NCI-H2227 (cell line): Measurements from ENCODE around the gene LDLRAD3.
A peak's percentile ranks its signal among the peaks of the same experiment; 100 is the strongest.

Experiments used
- DNase-seq: peaks from one replicate; lab custom pipeline; 2025; ENCODE audit not compliant: unreplicated experiment; lab: John Stamatoyannopoulos, UW

LDLRAD3 gene

GRCh38 chr11:36122671-36123070 lies 178.8 kb downstream of the LDLRAD3 start:
- no peak for DNase-seq

GRCh38 chr11:36123336-36124101 lies 179.7 kb downstream of the LDLRAD3 start:
- DNase-seq = peak; percentile 5

GRCh38 chr11:36126678-36127077 lies 182.8 kb downstream of the LDLRAD3 start:
- DNase-seq = no peak

GRCh38 chr11:36127550-36127949 lies 183.7 kb downstream of the LDLRAD3 start:
- no peak for DNase-seq

GRCh38 chr11:36129955-36130354 lies 186.1 kb downstream of the LDLRAD3 start:
- no peak for DNase-seq

- DNase-seq = no peak
These were observed 186.5 kb downstream of the LDLRAD3 start for GRCh38 chr11:36130401-36130800.

GRCh38 chr11:36131721-36132397 lies 188.0 kb downstream of the LDLRAD3 start:
- peak; percentile 73 for DNase-seq

- DNase-seq = no peak
These were observed 189.1 kb downstream of the LDLRAD3 start for GRCh38 chr11:36132940-36133339.

GRCh38 chr11:36135076-36135475 lies 191.2 kb downstream of the LDLRAD3 start:
- no peak for DNase-seq

GRCh38 chr11:36139767-36140166 lies 195.9 kb downstream of the LDLRAD3 start:
- no peak for DNase-seq

- DNase-seq = peak; percentile 17
These were observed 197.5 kb downstream of the LDLRAD3 start for GRCh38 chr11:36141196-36141953.

- no peak for DNase-seq
These were observed 198.1 kb downstream of the LDLRAD3 start for GRCh38 chr11:36141956-36142355.

GRCh38 chr11:36142439-36142838 lies 198.6 kb downstream of the LDLRAD3 start:
- DNase-seq = peak; percentile 51

GRCh38 chr11:36142879-36143278 lies 199.0 kb downstream of the LDLRAD3 start:
- DNase-seq = no peak

GRCh38 chr11:36146437-36146836 lies 202.6 kb downstream of the LDLRAD3 start:
- DNase-seq = no peak

GRCh38 chr11:36147491-36147890 lies 203.6 kb downstream of the LDLRAD3 start:
- DNase-seq = no peak

- DNase-seq = no peak
These were observed 204.8 kb downstream of the LDLRAD3 start for GRCh38 chr11:36148701-36149100.

GRCh38 chr11:36149538-36150242 lies 205.8 kb downstream of the LDLRAD3 start:
- DNase-seq = no peak

- DNase-seq = no peak
These were observed 207.1 kb downstream of the LDLRAD3 start for GRCh38 chr11:36150986-36151385.

GRCh38 chr11:36151933-36152580 lies 208.2 kb downstream of the LDLRAD3 start:
- DNase-seq = no peak

- no peak for DNase-seq
These were observed 209.7 kb downstream of the LDLRAD3 start for GRCh38 chr11:36153551-36153950.
